Measurements from ENCODE around the gene USP5. TPM values are rescaled to one million over a fixed set of nuclear protein-coding genes. Genes with fewer than 3 reads are reported as not detected.

The USP5 gene
- total RNA-seq, 1 experiment from 2014 or later, result 158 TPM

GRCh38 chr12:6852651-6853354, 853 bp downstream of the USP5 start:
- ATAC-seq (no peak), DNase-seq (ENCODE audit: low spot score) (peak; percentile 53)
- Mint-ChIP-seq H3K4me1 (peaks cover 19% of the 10 kb centered on the region), H3K27me3 (ENCODE audit: low read depth) (no peaks in the 10 kb centered on the region), H3K9me3 (no peaks in the 10 kb centered on the region), H3K36me3 (peaks cover 35% of the 10 kb centered on the region), H3K27ac (peak overlapping the region; percentile 94), H3K4me3 (peak overlapping the region; percentile 95)
- POLR2A ChIA-PET, result interaction anchor here (0.6 to 3.0 kb wide), 14 partner anchors 9 to 319 kb away, joined by 3 to 33 read pairs (median 8); partner anchors contain the start of genes C12orf57, CD4, GAPDH and MLF2
- CTCF ChIA-PET, result interaction anchor here (0.6 to 6.0 kb wide), 21 partner anchors 11 to 283 kb away, joined by 3 to 181 read pairs (median 10); partner anchors contain the start of genes C12orf57, C1RL, COPS7A and GNB3
- no peak for TF ChIP-seq MYBL2 (CRISPR knock-in tag; IDR thresholded peaks at IDR 0.05)
- no peak for TF ChIP-seq IRF1 (CRISPR knock-in tag; IDR thresholded peaks at IDR 0.05)
- TF ChIP-seq NFATC4 (CRISPR knock-in tag; IDR thresholded peaks at IDR 0.05), result no peak
- no peak for TF ChIP-seq NR1H2 (CRISPR knock-in tag; IDR thresholded peaks at IDR 0.05)
- TF ChIP-seq SMAD4 (CRISPR knock-in tag; IDR thresholded peaks at IDR 0.05), result no peak
- no peak for TF ChIP-seq ZBTB21 (CRISPR knock-in tag; IDR thresholded peaks at IDR 0.05; ENCODE audit: borderline replicate concordance)
- no peak for TF ChIP-seq ETV6 (CRISPR knock-in tag; IDR thresholded peaks at IDR 0.05)
- TF ChIP-seq USF1 (CRISPR knock-in tag; IDR thresholded peaks at IDR 0.05), result no peak
- no peak for TF ChIP-seq TP53 (CRISPR knock-in tag; IDR thresholded peaks at IDR 0.05)
- no peak for TF ChIP-seq JAZF1 (CRISPR knock-in tag; IDR thresholded peaks at IDR 0.05)
- TF ChIP-seq ZNF532 (CRISPR knock-in tag; IDR thresholded peaks at IDR 0.05; ENCODE audit: borderline replicate concordance), result no peak
- no peak for TF ChIP-seq CTCF (IDR thresholded peaks at IDR 0.05)
- TF ChIP-seq ZNF396 (CRISPR knock-in tag; IDR thresholded peaks at IDR 0.05; ENCODE audit: borderline replicate concordance), result no peak
- TF ChIP-seq ZNF425 (CRISPR knock-in tag; conservative IDR thresholded peaks at IDR 0.05), result no peak
- TF ChIP-seq HMGXB4 (CRISPR knock-in tag; IDR thresholded peaks at IDR 0.05), result no peak
- TF ChIP-seq E2F1 (CRISPR knock-in tag; IDR thresholded peaks at IDR 0.05), result no peak
- no peak for TF ChIP-seq ZNF512 (CRISPR knock-in tag; IDR thresholded peaks at IDR 0.05; ENCODE audit: borderline replicate concordance)

Measured in WTC11 (cell line).